ENCODE results near the gene ZMYM3.

- TF ChIP-seq CTCF (IDR thresholded peaks at IDR 0.05) (no peak), EZH2 (IDR thresholded peaks at IDR 0.05; ENCODE audit: borderline replicate concordance, insufficient read depth, low read depth, low read length, poor library complexity, severe bottlenecking) (no peak)
These were observed 2.4 kb downstream of the ZMYM3 start for GRCh38 chrX:71251466-71251973.
